Measurements from ENCODE around the gene ZNF532.

ZNF532 gene

DNA sequence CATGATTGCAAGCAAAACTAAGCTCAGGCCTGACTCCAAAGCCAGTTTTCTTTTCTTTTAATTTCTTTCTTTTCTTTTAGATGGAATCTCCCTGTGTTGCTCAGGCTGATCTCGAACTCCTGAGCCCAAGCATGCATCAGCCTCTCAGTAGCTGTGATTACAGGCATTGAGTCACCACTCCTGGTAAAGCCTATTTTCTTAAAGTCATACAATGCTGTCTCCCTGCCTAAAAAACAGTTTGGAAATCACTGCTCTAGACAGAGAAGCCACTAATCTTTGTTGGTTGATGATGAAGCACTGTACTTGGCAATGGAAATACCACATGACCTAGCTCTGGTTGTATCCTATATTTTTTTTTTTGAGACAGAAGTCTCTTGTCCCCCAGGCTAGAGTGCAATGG, 33.1 kb upstream of the ZNF532 start:
- Histone ChIP-seq H4K20me1 (ENCODE audit: insufficient read depth, low read length) (no peaks in the 10 kb centered on the region), H3K4me1 (ENCODE audit: low read length) (no peaks in the 10 kb centered on the region), H3K4me3 (ENCODE audit: low read length) (no peak overlapping the region), H3K36me3 (replicated peaks; ENCODE audit: insufficient read depth, low read length) (no peaks in the 10 kb centered on the region), H3K9me3 (replicated peaks; ENCODE audit: insufficient read depth, low read length) (no peaks in the 10 kb centered on the region), H3F3A (ENCODE audit: insufficient read depth, low read length) (no peaks in the 10 kb centered on the region), H3K9me2 (replicated peaks; ENCODE audit: insufficient read depth, low read length) (no peaks in the 10 kb centered on the region), H3K79me2 (ENCODE audit: low read length) (no peaks in the 10 kb centered on the region), H3K9ac (ENCODE audit: low read length) (no peak overlapping the region), H3K27me3 (replicated peaks; ENCODE audit: insufficient read depth, low read length) (no peaks in the 10 kb centered on the region), H3K27ac (ENCODE audit: low read length) (no peak overlapping the region), H2AFZ (ENCODE audit: low read length) (no peak overlapping the region), H3K4me2 (ENCODE audit: low read depth, low read length) (no peak overlapping the region)
- TF ChIP-seq EZH2phosphoT487 (IDR thresholded peaks at IDR 0.05; ENCODE audit: low read length): no peak
- DNase-seq: no peak

GRCh38 chr18:58838165-58838860, 26.4 kb upstream of the ZNF532 start:
- H3K4me1 ChIP-seq (ENCODE audit: low read length): no peaks in the 10 kb centered on the region
- no peaks in the 10 kb centered on the region for H4K20me1 ChIP-seq (ENCODE audit: insufficient read depth, low read length)
- no peaks in the 10 kb centered on the region for H3K79me2 ChIP-seq (ENCODE audit: low read length)
- H3K4me2 ChIP-seq (ENCODE audit: low read depth, low read length): no peak overlapping the region
- H3K4me3 ChIP-seq (ENCODE audit: low read length): no peak overlapping the region
- no peaks in the 10 kb centered on the region for H3K9me2 ChIP-seq (replicated peaks; ENCODE audit: insufficient read depth, low read length)
- no peak overlapping the region for H3K9ac ChIP-seq (ENCODE audit: low read length)
- H3K27ac ChIP-seq (ENCODE audit: low read length): no peak overlapping the region
- no peaks in the 10 kb centered on the region for H3K27me3 ChIP-seq (replicated peaks; ENCODE audit: insufficient read depth, low read length)
- H3K36me3 ChIP-seq (replicated peaks; ENCODE audit: insufficient read depth, low read length): no peaks in the 10 kb centered on the region
- no peaks in the 10 kb centered on the region for H3K9me3 ChIP-seq (replicated peaks; ENCODE audit: insufficient read depth, low read length)
- H3F3A ChIP-seq (ENCODE audit: insufficient read depth, low read length): no peaks in the 10 kb centered on the region
- DNase-seq: no peak
- TF ChIP-seq EZH2 (optimal IDR thresholded peaks at IDR 0.05; ENCODE audit: low read depth, low read length) (no peak), CTCF (IDR thresholded peaks at IDR 0.05; ENCODE audit: low read length) (no peak), EZH2phosphoT487 (IDR thresholded peaks at IDR 0.05; ENCODE audit: low read length) (no peak)
- no peak overlapping the region for H2AFZ ChIP-seq (ENCODE audit: low read length)

DNA sequence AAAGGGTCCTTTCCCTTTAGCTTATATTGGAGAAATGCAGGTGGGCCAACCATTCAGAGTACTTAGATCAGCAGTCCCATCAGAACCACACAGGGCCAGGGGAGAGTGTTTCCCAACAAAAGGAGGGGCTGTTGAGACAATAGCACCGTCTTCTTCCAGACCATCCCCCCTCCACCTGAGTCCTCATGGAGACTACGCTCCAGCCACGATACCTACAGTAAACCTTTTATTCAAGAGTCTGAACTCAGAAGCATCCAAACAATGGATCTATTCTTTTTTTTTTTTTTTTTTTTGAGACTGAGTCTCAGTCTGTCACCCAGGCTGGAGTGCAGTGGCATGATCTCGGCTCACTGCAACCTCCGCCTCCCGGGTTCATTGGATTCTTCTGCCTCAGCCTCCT, 25.7 kb upstream of the ZNF532 start:
- H3K79me2 ChIP-seq (ENCODE audit: low read length): no peaks in the 10 kb centered on the region
- DNase-seq: no peak
- TF ChIP-seq EZH2phosphoT487 (IDR thresholded peaks at IDR 0.05; ENCODE audit: low read length): no peak
- TF ChIP-seq CTCF (IDR thresholded peaks at IDR 0.05; ENCODE audit: low read length): no peak
- TF ChIP-seq EZH2 (optimal IDR thresholded peaks at IDR 0.05; ENCODE audit: low read depth, low read length): no peak
- no peak overlapping the region for H3K9ac ChIP-seq (ENCODE audit: low read length)
- no peak overlapping the region for H2AFZ ChIP-seq (ENCODE audit: low read length)
- H3K27me3 ChIP-seq (replicated peaks; ENCODE audit: insufficient read depth, low read length): no peaks in the 10 kb centered on the region
- no peaks in the 10 kb centered on the region for H3K36me3 ChIP-seq (replicated peaks; ENCODE audit: insufficient read depth, low read length)
- H3K4me1 ChIP-seq (ENCODE audit: low read length): no peaks in the 10 kb centered on the region
- H4K20me1 ChIP-seq (ENCODE audit: insufficient read depth, low read length): no peaks in the 10 kb centered on the region
- no peak overlapping the region for H3K4me2 ChIP-seq (ENCODE audit: low read depth, low read length)
- no peak overlapping the region for H3K27ac ChIP-seq (ENCODE audit: low read length)
- H3K9me2 ChIP-seq (replicated peaks; ENCODE audit: insufficient read depth, low read length): no peaks in the 10 kb centered on the region
- H3F3A ChIP-seq (ENCODE audit: insufficient read depth, low read length): no peaks in the 10 kb centered on the region
- H3K9me3 ChIP-seq (replicated peaks; ENCODE audit: insufficient read depth, low read length): no peaks in the 10 kb centered on the region
- H3K4me3 ChIP-seq (ENCODE audit: low read length): no peak overlapping the region

- Histone ChIP-seq H3K9me3 (replicated peaks; ENCODE audit: insufficient read depth, low read length) (no peaks in the 10 kb centered on the region), H4K20me1 (ENCODE audit: insufficient read depth, low read length) (no peaks in the 10 kb centered on the region), H3K79me2 (ENCODE audit: low read length) (no peaks in the 10 kb centered on the region), H3K9me2 (replicated peaks; ENCODE audit: insufficient read depth, low read length) (no peaks in the 10 kb centered on the region), H3K27me3 (replicated peaks; ENCODE audit: insufficient read depth, low read length) (no peaks in the 10 kb centered on the region), H3K4me1 (ENCODE audit: low read length) (no peaks in the 10 kb centered on the region), H3F3A (ENCODE audit: insufficient read depth, low read length) (no peaks in the 10 kb centered on the region), H3K36me3 (replicated peaks; ENCODE audit: insufficient read depth, low read length) (no peaks in the 10 kb centered on the region), H3K4me3 (ENCODE audit: low read length) (no peak overlapping the region), H3K27ac (ENCODE audit: low read length) (no peak overlapping the region), H2AFZ (ENCODE audit: low read length) (no peak overlapping the region), H3K9ac (ENCODE audit: low read length) (no peak overlapping the region), H3K4me2 (ENCODE audit: low read depth, low read length) (no peak overlapping the region)
- no peak for DNase-seq
- TF ChIP-seq EZH2 (optimal IDR thresholded peaks at IDR 0.05; ENCODE audit: low read depth, low read length) (no peak), CTCF (IDR thresholded peaks at IDR 0.05; ENCODE audit: low read length) (no peak), EZH2phosphoT487 (IDR thresholded peaks at IDR 0.05; ENCODE audit: low read length) (no peak)
Observed at GRCh38 chr18:58842978-58843687, 21.5 kb upstream of the ZNF532 start.
